GM12872 (cell line): Measurements from ENCODE around the gene LIPG.

Experiments
- CTCF ChIP-seq: IDR thresholded peaks from 3 replicates; pipeline ENCODE4 v1.5.1; 2011; ENCODE audit warnings: low read depth, mild to moderate bottlenecking, low read length, moderate library complexity; ENCODE audit not compliant: insufficient read depth

LIPG gene

DNA sequence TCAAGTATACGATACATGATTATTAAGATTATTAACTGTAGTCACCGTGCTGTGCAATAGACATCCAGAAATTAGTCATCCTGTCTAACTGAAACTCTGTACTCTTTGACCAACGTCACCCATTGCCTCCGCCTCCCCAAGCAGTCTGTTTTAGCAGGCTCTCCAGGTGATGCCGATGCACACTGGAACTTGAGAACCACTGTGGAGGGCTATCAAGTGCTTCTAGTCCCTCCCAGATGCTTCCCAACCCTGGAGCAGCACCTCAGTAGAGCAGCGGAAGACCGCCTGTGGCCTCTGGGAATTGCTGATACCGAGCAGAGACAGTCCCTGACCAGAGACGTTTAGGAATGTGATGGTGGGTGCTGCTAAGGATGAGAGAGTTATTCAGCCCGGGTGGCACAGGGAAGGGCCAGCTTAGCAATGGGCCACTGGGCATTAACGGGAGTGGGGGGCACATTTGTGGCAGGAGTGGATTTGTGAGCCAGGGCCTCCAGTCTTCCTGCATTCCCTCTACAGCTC lies 50.7 kb downstream of the LIPG start:
- no peak for TF ChIP-seq CTCF

DNA sequence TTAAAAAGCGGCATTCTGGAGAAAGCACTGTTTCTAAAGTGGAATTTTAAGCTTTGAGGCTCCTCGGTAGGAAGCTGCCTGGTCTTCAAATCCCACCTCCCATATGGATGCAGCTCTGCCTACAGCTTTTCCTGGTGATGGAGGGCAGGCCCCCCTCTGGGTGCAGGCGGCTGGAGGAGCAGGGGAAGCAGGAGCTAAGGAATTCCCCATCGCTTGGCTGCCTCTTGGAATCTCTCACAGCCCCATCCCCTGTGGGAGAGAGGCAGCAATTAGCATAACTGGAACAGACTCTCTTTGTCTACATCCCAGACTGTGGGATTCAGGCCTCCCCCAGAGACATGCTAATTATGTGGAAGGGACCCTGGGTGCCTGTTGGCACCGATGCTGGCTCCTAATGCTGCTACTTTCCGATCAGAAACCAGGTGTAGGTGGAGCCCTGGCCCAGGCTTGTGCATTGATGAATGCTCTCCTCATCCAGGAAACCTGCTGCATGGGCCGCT lies 51.3 kb downstream of the LIPG start:
- TF ChIP-seq CTCF, result no peak

DNA sequence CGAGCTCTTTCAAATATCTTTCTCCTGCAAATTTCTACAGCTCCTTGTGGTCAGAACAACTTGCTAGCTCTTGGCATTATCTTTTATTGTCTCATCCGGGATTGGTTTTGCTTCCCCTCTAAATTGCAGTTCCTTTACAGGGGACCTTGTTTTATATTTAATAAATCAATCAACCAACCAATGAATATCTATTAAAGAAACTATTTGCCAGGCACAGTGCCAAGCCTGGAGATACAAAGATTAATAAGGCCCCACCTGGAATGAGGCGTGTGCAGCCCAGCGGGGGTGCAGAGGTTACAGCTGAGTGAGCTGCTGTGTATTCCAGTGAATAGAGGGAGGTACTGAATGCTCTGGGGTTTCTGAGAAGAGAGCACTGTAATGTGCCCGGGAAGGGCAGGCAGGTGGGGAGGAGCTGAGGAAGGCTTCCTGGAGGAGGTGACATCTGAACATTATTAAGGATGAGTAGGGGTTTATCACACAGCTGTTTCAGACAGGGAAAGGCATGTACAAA lies 51.8 kb downstream of the LIPG start:
- no peak for TF ChIP-seq CTCF

- TF ChIP-seq CTCF, result no peak
Observed at GRCh38 chr18:49616618-49617328, 54.9 kb downstream of the LIPG start.

GRCh38 chr18:49617329-49617695 lies 55.5 kb downstream of the LIPG start:
- TF ChIP-seq CTCF, result no peak

DNA sequence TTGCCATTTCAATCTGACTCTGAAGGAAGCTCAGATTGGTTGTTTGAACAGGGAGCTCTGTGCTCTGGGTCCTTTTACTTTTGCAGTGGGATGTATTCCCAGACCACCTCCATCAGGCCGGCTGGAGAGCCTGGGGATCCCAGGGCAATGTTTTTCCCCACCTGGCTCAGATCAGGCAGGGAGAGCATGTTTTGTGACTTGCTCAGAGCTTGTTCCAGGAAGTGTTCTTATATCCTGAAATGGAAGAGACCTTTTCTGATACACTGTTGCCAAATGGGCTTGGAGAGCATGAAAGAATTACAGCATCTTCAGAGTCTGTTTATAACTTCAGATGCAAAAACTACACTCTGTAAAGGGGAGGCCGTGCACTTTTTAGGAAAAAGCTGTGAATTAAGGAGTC lies 56.0 kb downstream of the LIPG start:
- no peak for TF ChIP-seq CTCF

- no peak for TF ChIP-seq CTCF
Observed at GRCh38 chr18:49618742-49619681, 57.2 kb downstream of the LIPG start.
